ENCODE results near the gene DBI.

GRCh38 chr2:119387381-119388129, 20.8 kb downstream of the DBI start:
- TF ChIP-seq CTCF (IDR thresholded peaks at IDR 0.05) (no peak), POLR2A (IDR thresholded peaks at IDR 0.05) (no peak), POLR2AphosphoS5 (IDR thresholded peaks at IDR 0.05) (no peak)

Measured in stomach (tissue), 4 donors.